SK-N-SH treated with all-trans-retinoic acid at 6 μM for 48 hours (cell line): Measurements from ENCODE around the gene C16orf54.

Source experiments
- ATAC-seq: fragments of 200-7000 bp; cut with Tn5 transposase; 3 replicates; pipeline ENCODE4 v1.9.1; 2020; ENCODE audit warnings: mild to moderate bottlenecking, moderate library complexity
- ARNTL ChIP-seq: fragments of 450-650 bp; formaldehyde crosslinking; IDR thresholded peaks from 2 replicates; pipeline ENCODE4 v1.5.0; 2020; ENCODE audit warnings: low read depth, mild to moderate bottlenecking, moderate library complexity, borderline replicate concordance
- BACH2 ChIP-seq: fragments of 250-450 bp; sonication (Bioruptor Pico); IDR thresholded peaks from 2 replicates; pipeline ENCODE4 v1.9.0; 2021; ENCODE audit warnings: mild to moderate bottlenecking, borderline replicate concordance
- CSRNP3 ChIP-seq: fragments of 250-450 bp; sonication (Bioruptor Pico); IDR thresholded peaks from 2 replicates; pipeline ENCODE4 v1.5.1; 2021; ENCODE audit warnings: mild to moderate bottlenecking, moderate library complexity
- GLIS3 ChIP-seq: fragments of 250-450 bp; sonication (Bioruptor Pico); IDR thresholded peaks from 2 replicates; pipeline ENCODE4 v1.5.0; 2020; ENCODE audit warnings: mild to moderate bottlenecking, moderate library complexity
- ISL1 ChIP-seq: fragments of 250-450 bp; sonication (Bioruptor Pico); IDR thresholded peaks from 2 replicates; pipeline ENCODE4 v2.1.2; 2022; ENCODE audit warnings: mild to moderate bottlenecking, moderate library complexity
- POU6F1 ChIP-seq: fragments of 250-450 bp; sonication (Bioruptor Pico); IDR thresholded peaks from 2 replicates; pipeline ENCODE4 v1.8.0; 2021; ENCODE audit warnings: low read depth, mild to moderate bottlenecking, moderate library complexity, borderline replicate concordance
- SNAI2 ChIP-seq: fragments of 250-450 bp; sonication (Bioruptor Pico); IDR thresholded peaks from 2 replicates; pipeline ENCODE4 v1.5.0; 2020; ENCODE audit warnings: mild to moderate bottlenecking, moderate library complexity
- TCF4 ChIP-seq: fragments of 250-450 bp; sonication (Bioruptor Pico); IDR thresholded peaks from 2 replicates; pipeline ENCODE4 v1.8.0; 2021; ENCODE audit warnings: mild to moderate bottlenecking, moderate library complexity, borderline replicate concordance
- TOX ChIP-seq: fragments of 250-450 bp; sonication (Bioruptor Pico); IDR thresholded peaks from 2 replicates; pipeline ENCODE4 v1.8.0; 2021; ENCODE audit warnings: mild to moderate bottlenecking, moderate library complexity, borderline replicate concordance
- TSHZ2 ChIP-seq: fragments of 250-450 bp; sonication (Bioruptor Pico); IDR thresholded peaks from 2 replicates; pipeline ENCODE4 v1.5.0; 2020; ENCODE audit warnings: mild to moderate bottlenecking, moderate library complexity
- ZC3H10 ChIP-seq: fragments of 250-450 bp; sonication (Bioruptor Pico); IDR thresholded peaks from 2 replicates; pipeline ENCODE4 v1.5.1; 2021; ENCODE audit warnings: mild to moderate bottlenecking, moderate library complexity
- ZFP3 ChIP-seq: fragments of 250-450 bp; sonication (Bioruptor Pico); IDR thresholded peaks from 2 replicates; pipeline ENCODE4 v1.5.0; 2020; ENCODE audit warnings: mild to moderate bottlenecking, moderate library complexity
- ZNF70 ChIP-seq: fragments of 450-650 bp; formaldehyde crosslinking; IDR thresholded peaks from 2 replicates; pipeline ENCODE4 v1.5.0; 2020; ENCODE audit warnings: mild to moderate bottlenecking, moderate library complexity
- ZNF8 ChIP-seq: fragments of 450-650 bp; formaldehyde crosslinking; IDR thresholded peaks from 2 replicates; pipeline ENCODE4 v1.5.0; 2020; ENCODE audit warnings: mild to moderate bottlenecking, moderate library complexity
- TF ChIP-seq, protein P1 (sequence below): fragments of 250-450 bp; sonication (Bioruptor Pico); IDR thresholded peaks from 2 replicates; pipeline ENCODE4 v1.5.1; 2020; ENCODE audit warnings: low read depth, mild to moderate bottlenecking, moderate library complexity

Gene C16orf54

DNA sequence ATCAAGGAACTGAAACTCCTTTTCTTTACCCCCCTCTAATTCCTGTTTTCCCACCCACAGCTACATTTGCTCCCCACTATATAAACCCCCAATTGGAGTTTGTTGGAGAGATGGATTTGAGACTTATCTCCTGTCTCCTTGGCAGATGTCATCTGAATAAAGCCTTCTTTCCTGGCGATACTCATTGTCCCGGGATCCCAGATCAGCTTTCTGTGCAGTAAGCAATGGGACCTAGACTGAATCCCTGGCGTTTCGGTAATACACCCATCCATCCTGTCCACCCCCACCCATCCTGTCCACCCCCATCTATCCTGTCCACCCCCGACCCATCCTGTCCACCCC is 44.6 kb downstream of the C16orf54 start (continued):
- no peak for TF ChIP-seq TSHZ2 (CRISPR knock-in tag)

DNA sequence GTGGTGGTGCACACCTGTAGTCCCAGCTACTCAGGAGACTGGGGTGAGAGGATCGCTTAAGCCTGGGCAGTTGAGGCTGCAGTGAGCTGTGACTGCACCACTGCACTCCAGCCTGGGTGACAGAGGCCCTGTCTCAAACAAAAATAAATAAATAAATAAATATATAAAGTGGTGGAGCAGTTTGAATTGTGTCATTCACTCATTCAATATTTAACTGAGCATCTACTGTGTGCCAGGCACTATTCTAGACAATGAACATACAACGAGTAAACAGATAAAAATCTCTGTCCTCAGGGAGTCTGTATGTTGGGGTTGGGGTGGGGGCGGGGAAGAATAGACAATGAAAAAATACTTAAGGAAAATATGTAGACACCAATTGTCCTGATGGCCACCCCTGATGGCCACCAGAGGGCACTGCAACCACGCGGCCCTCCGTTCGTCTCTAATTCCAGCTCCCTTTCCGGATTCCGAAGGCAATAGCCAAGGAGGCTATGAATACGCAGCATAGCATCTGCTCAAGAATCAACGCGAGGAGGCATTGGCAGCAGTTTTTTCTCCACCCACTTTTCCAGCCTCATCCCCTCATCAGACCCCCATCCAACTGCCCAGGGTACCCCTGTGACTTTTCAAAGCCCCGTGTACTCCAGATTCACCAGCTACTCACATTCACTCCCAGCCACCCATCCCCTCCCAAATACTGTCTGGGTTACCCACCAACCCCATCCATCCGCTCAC is 45.4 kb downstream of the C16orf54 start:
- TF ChIP-seq BACH2 (no peak), CSRNP3 (CRISPR knock-in tag) (no peak), ZNF70 (CRISPR knock-in tag) (peak; percentile 100), ZC3H10 (CRISPR knock-in tag) (no peak), TOX (CRISPR knock-in tag) (no peak)
- TF ChIP-seq, protein P1, sequence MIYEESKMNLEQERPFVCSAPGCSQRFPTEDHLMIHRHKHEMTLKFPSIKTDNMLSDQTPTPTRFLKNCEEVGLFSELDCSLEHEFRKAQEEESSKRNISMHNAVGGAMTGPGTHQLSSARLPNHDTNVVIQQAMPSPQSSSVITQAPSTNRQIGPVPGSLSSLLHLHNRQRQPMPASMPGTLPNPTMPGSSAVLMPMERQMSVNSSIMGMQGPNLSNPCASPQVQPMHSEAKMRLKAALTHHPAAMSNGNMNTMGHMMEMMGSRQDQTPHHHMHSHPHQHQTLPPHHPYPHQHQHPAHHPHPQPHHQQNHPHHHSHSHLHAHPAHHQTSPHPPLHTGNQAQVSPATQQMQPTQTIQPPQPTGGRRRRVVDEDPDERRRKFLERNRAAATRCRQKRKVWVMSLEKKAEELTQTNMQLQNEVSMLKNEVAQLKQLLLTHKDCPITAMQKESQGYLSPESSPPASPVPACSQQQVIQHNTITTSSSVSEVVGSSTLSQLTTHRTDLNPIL (CRISPR knock-in tag), result no peak
- peak; percentile 98 for ATAC-seq

GRCh38 chr16:29699324-29700219 is 46.2 kb downstream of the C16orf54 start:
- no peak for ATAC-seq
- no peak for TF ChIP-seq ISL1 (CRISPR knock-in tag)
- no peak for TF ChIP-seq GLIS3
- TF ChIP-seq SNAI2 (CRISPR knock-in tag), result no peak
- TF ChIP-seq ZNF70 (CRISPR knock-in tag), result no peak
- no peak for TF ChIP-seq ZNF8
- no peak for TF ChIP-seq TSHZ2 (CRISPR knock-in tag)
- no peak for TF ChIP-seq TCF4
- TF ChIP-seq, protein P1 (CRISPR knock-in tag), result no peak
- no peak for TF ChIP-seq ZFP3
- no peak for TF ChIP-seq BACH2
- no peak for TF ChIP-seq CSRNP3 (CRISPR knock-in tag)
- no peak for TF ChIP-seq ZC3H10 (CRISPR knock-in tag)
- TF ChIP-seq ARNTL (CRISPR knock-in tag), result no peak
- no peak for TF ChIP-seq POU6F1
- no peak for TF ChIP-seq TOX (CRISPR knock-in tag)
